Dermis microvascular lymphatic vessel endothelial cell (primary cell): Measurements from ENCODE around the gene FYN. TPM values are rescaled to one million over a fixed set of nuclear protein-coding genes. Genes with fewer than 3 reads are reported as not detected.
A peak's percentile ranks its signal among the peaks of the same experiment; 100 is the strongest.

Experiments
- DNase-seq, 2 donors: peaks; one replicate each; pipeline versions ENCODE4 v3.0.0 to v3.0.0-alpha.2; 2010; ENCODE audit warnings: low read depth in 2 of 2
- total RNA-seq: library from RNA; depleted of rRNA; stranded (reverse); fragments of >200 nt; gene quantifications from 2 replicates; pipeline ENCODE4 v1.2.1, GENCODE V29; 2014

The FYN gene
- total RNA-seq, 1 donor from 2014 or later: 77.5 TPM

- no peak for DNase-seq
Measured at GRCh38 chr6:111771094-111771432, 102.2 kb downstream of the FYN start.

- no peak for DNase-seq
Measured at GRCh38 chr6:111770263-111771093, 102.8 kb downstream of the FYN start.

GRCh38 chr6:111769365-111770152 is 103.7 kb downstream of the FYN start:
- DNase-seq: no peak

- DNase-seq: no peak
Measured at GRCh38 chr6:111768431-111768770, 104.9 kb downstream of the FYN start.

GRCh38 chr6:111767752-111768430 is 105.4 kb downstream of the FYN start:
- DNase-seq: no peak

- no peak for DNase-seq
Measured at GRCh38 chr6:111766201-111766857, 106.9 kb downstream of the FYN start.

GRCh38 chr6:111765763-111766162 is 107.5 kb downstream of the FYN start:
- no peak for DNase-seq

GRCh38 chr6:111764238-111765175 is 108.7 kb downstream of the FYN start:
- no peak for DNase-seq

- DNase-seq: peak in 1 of 2 donors; percentile 65
Measured at GRCh38 chr6:111763381-111763780, 109.9 kb downstream of the FYN start.

GRCh38 chr6:111761783-111762312 is 111.4 kb downstream of the FYN start:
- DNase-seq: no peak

GRCh38 chr6:111761212-111761611 is 112.0 kb downstream of the FYN start:
- no peak for DNase-seq

GRCh38 chr6:111759836-111760785 is 113.1 kb downstream of the FYN start:
- DNase-seq: no peak

GRCh38 chr6:111759331-111759835 is 113.9 kb downstream of the FYN start:
- DNase-seq: peak in 1 of 2 donors; percentile 23

GRCh38 chr6:111758608-111759329 is 114.5 kb downstream of the FYN start:
- DNase-seq: peak in 1 of 2 donors; percentile 44

GRCh38 chr6:111757342-111757741 is 115.9 kb downstream of the FYN start:
- DNase-seq: peak; percentile 26 to 81

GRCh38 chr6:111754423-111754822 is 118.8 kb downstream of the FYN start:
- DNase-seq: peak in 1 of 2 donors; percentile 88

- no peak for DNase-seq
Measured at GRCh38 chr6:111753573-111753972, 119.7 kb downstream of the FYN start.

- DNase-seq: no peak
Measured at GRCh38 chr6:111752476-111752875, 120.8 kb downstream of the FYN start.
